Psoas muscle (tissue), 8 donors: ENCODE results near the gene LRTM2. TPM values are rescaled to one million over a fixed set of nuclear protein-coding genes. Genes with fewer than 3 reads are reported as not detected.

Experiments
- ATAC-seq, 4 donors: fragments of 200-7000 bp; cut with Tn5 transposase; one replicate each; pipeline ENCODE4 v1.9.1; 2020; ENCODE audit warnings: moderate library complexity in 3 of 4, mild to moderate bottlenecking in 2 of 4
- DNase-seq, 2 donors: peaks; one replicate each; pipeline ENCODE4 v3.0.0-alpha.2; 2020
- H3K27ac ChIP-seq: fragments of 200-600 bp; one replicate; pipeline ENCODE4 v1.8.0; 2022
- H3K27me3 ChIP-seq, 3 donors: fragments of 200-600 bp in 1 of 3; one replicate each; pipeline versions ENCODE4 v1.6.1 to v1.8.0; 2013 to 2022; ENCODE audit warnings: low read length in 2 of 3, mild to moderate bottlenecking in 2 of 3, moderate library complexity in 1 of 3; ENCODE audit not compliant: insufficient read depth in 3 of 3
- H3K36me3 ChIP-seq, 2 donors: fragments of 200-600 bp in 1 of 2; one replicate each; pipeline versions ENCODE4 v1.6.1 to v1.8.0; 2013 to 2022; ENCODE audit warnings: low read depth in 1 of 2, mild to moderate bottlenecking in 1 of 2, moderate library complexity in 1 of 2; ENCODE audit not compliant: insufficient read depth in 1 of 2
- H3K4me1 ChIP-seq: fragments of 200-600 bp; one replicate; pipeline ENCODE4 v1.8.0; 2022
- H3K4me3 ChIP-seq: fragments of 200-600 bp; one replicate; pipeline ENCODE4 v1.8.0; 2022; ENCODE audit warnings: mild to moderate bottlenecking
- H3K9me3 ChIP-seq: fragments of 200-600 bp; one replicate; pipeline ENCODE4 v1.8.0; 2022
- CTCF ChIP-seq: fragments of 200-600 bp; IDR thresholded peaks from one replicate; pipeline ENCODE4 v1.8.0; 2022; ENCODE audit warnings: antibody characterized with exemption
- WGBS, 3 donors: extraction: QIAGEN DNeasy Blood & Tissue Kit; methylation state at CpG; one replicate each; pipeline versions ENCODE4 v1.1.6 to v1.1.7; 2013; 5-methylcytosine and 5-hydroxymethylcytosine counted together
- intact Hi-C, 2 donors: fragments of 100-400 bp; cut with DNase I; formaldehyde crosslinking; loops; one replicate each; pipeline versions ENCODE4 v1.11.0 to v1.14.2; 2022
- polyA plus RNA-seq, 3 donors: library from polyadenylated mRNA; stranded (reverse); fragments of 200-250 nt; gene quantifications; one replicate each; pipeline ENCODE4 v1.2.3, GENCODE V29; 2013
- total RNA-seq, 4 donors: library from RNA; stranded (reverse); fragmentation: NEBNext Ultra II Directional in 2 of 4; extraction: Animal tissue kit (Norgen Biotek cat#: 25700) in 2 of 4; gene quantifications; one replicate each; pipeline versions ENCODE4 v1.2.1 to v1.2.4, GENCODE V29; 2021 to 2023
- donor health status: healthy with polysubstance abuse.
- donor health status: DM: no; HTN: no; CAD: no; lungs with moderate emphysema.
- donor health status: Bipolar disorder and iron deficiency.
- donor health status: healthy.
- donor health status: DM: yes; HTN: yes; CAD: no.
- donor health status: DM: no; HTN: no; CAD: no.
- donor health status: DM: no; HTN: no; CAD: no.
- donor health status: DM: yes; HTN: yes; CAD: no.

The LRTM2 gene
- total and polyA plus RNA-seq, 7 donors, result not detected

GRCh38 chr12:1859643-1860042 lies 39.3 kb downstream of the LRTM2 start:
- H3K27ac ChIP-seq, result no peak overlapping the region
- no peak overlapping the region for H3K4me3 ChIP-seq
- H3K9me3 ChIP-seq, result peaks cover 3% of the 10 kb centered on the region
- ATAC-seq, result no peak
- no peaks in the 10 kb centered on the region for H3K36me3 ChIP-seq
- DNase-seq, result no peak
- no peaks in the 10 kb centered on the region for H3K4me1 ChIP-seq
- peaks cover 0 to 5% (median 0%) of the 10 kb centered on the region in 3 donors for H3K27me3 ChIP-seq
- intact Hi-C loops, result no loop called here
- no peak for TF ChIP-seq CTCF
- 63 to 64% (median 64%) methylated on average over 7 of the region's 7 CpGs for WGBS, 3 donors

GRCh38 chr12:1862973-1863372 lies 42.6 kb downstream of the LRTM2 start:
- no peak for ATAC-seq

GRCh38 chr12:1863823-1864222 lies 43.5 kb downstream of the LRTM2 start:
- Histone ChIP-seq H3K27me3 (peaks cover 0 to 11% (median 6%) of the 10 kb centered on the region in 3 donors), H3K36me3 (no peaks in the 10 kb centered on the region), H3K4me1 (no peaks in the 10 kb centered on the region), H3K4me3 (no peak overlapping the region), H3K9me3 (no peaks in the 10 kb centered on the region), H3K27ac (no peak overlapping the region)
- intact Hi-C loops, result no loop called here
- DNase-seq (no peak), ATAC-seq (no peak)
- 84 to 91% (median 84%) methylated on average over 16 of the region's 16 CpGs for WGBS, 3 donors
- no peak for TF ChIP-seq CTCF

More at GRCh38 chr12:1862973-1863372, 42.6 kb downstream of the LRTM2 start:
- intact Hi-C loops, result no loop called here
- DNase-seq, result no peak
- H3K4me3 ChIP-seq, result no peak overlapping the region
- no peak overlapping the region for H3K27ac ChIP-seq
- H3K27me3 ChIP-seq, result peaks cover 0 to 11% (median 10%) of the 10 kb centered on the region in 3 donors
- no peaks in the 10 kb centered on the region for H3K9me3 ChIP-seq
- no peaks in the 10 kb centered on the region for H3K4me1 ChIP-seq
- H3K36me3 ChIP-seq, result no peaks in the 10 kb centered on the region
- TF ChIP-seq CTCF, result no peak

GRCh38 chr12:1864456-1864855 lies 44.1 kb downstream of the LRTM2 start:
- intact Hi-C loops, result no loop called here
- Histone ChIP-seq H3K9me3 (no peaks in the 10 kb centered on the region), H3K4me1 (no peaks in the 10 kb centered on the region), H3K27ac (no peak overlapping the region), H3K4me3 (no peak overlapping the region), H3K36me3 (no peaks in the 10 kb centered on the region), H3K27me3 (peaks cover 0 to 11% (median 6%) of the 10 kb centered on the region in 3 donors)
- TF ChIP-seq CTCF, result no peak
- ATAC-seq, result no peak
- 53 to 63% (median 57%) methylated on average over 27 of the region's 27 CpGs for WGBS, 3 donors
- DNase-seq, result no peak

- no peak for TF ChIP-seq CTCF
- peaks cover 0 to 11% (median 7%) of the 10 kb centered on the region in 3 donors for H3K27me3 ChIP-seq
- H3K27ac ChIP-seq, result no peak overlapping the region
- H3K4me1 ChIP-seq, result no peaks in the 10 kb centered on the region
- 52 to 59% (median 54%) methylated on average over 37 of the region's 37 CpGs for WGBS, 3 donors
- H3K36me3 ChIP-seq, result no peaks in the 10 kb centered on the region
- DNase-seq (no peak), ATAC-seq (no peak)
- H3K9me3 ChIP-seq, result no peaks in the 10 kb centered on the region
- no peak overlapping the region for H3K4me3 ChIP-seq
- intact Hi-C loops, result no loop called here
Measured at GRCh38 chr12:1864867-1865266, 44.5 kb downstream of the LRTM2 start.
